K562 treated with DMSO at 1 percent for 24 hours (cell line): Measurements from ENCODE around the gene C22orf39. TPM values are rescaled to one million over a fixed set of nuclear protein-coding genes. Genes with fewer than 3 reads are reported as not detected.

ENCODE experiments used
- total RNA-seq: library from RNA; unstranded; fragments of 300-600 nt; gene quantifications from 2 replicates; pipeline ENCODE4 v1.2.3, GENCODE V29; 2022; ENCODE audit warnings: low read depth; ENCODE audit not compliant: insufficient read depth

C22orf39 gene, protein sequence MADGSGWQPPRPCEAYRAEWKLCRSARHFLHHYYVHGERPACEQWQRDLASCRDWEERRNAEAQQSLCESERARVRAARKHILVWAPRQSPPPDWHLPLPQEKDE
- total RNA-seq = 128 and 132 TPM in 2 replicates

DNA sequence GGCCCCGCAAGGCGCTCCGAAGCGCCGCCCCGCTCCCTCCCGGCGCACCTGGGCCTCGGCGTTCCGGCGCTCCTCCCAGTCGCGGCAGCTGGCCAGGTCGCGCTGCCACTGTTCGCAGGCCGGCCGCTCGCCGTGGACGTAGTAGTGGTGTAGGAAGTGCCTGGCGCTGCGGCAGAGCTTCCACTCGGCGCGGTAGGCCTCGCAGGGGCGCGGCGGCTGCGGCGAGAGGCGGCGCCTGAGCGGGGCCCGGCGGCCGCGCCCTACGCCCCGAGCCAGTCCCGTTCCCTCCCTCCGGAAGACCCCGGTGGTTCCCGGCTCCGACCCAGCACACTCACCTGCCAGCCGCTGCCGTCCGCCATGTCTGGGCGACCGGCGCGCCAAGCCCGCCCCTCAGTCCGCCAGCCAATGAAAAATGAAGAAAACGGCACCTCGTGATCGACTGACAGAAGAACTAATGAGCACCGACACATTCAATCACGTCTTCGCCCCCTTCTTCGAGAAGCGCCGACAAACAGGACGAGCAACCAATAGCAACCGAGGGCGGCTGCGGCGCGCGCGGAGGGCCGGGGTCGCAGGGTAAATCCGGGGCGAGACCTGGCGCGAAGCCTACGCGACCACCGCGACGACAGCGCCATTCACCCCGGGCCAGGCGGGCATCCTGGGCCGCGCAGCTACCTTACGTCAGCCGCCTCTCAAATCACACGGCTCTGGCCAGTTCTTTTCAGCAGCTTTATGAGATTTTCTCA lies at the start of gene C22orf39:
Gene C22orf39 (minus strand): TSS at position 382 of the 746 bp plus-strand sequence. CDS start 23 bp downstream, at position 359.

DNA sequence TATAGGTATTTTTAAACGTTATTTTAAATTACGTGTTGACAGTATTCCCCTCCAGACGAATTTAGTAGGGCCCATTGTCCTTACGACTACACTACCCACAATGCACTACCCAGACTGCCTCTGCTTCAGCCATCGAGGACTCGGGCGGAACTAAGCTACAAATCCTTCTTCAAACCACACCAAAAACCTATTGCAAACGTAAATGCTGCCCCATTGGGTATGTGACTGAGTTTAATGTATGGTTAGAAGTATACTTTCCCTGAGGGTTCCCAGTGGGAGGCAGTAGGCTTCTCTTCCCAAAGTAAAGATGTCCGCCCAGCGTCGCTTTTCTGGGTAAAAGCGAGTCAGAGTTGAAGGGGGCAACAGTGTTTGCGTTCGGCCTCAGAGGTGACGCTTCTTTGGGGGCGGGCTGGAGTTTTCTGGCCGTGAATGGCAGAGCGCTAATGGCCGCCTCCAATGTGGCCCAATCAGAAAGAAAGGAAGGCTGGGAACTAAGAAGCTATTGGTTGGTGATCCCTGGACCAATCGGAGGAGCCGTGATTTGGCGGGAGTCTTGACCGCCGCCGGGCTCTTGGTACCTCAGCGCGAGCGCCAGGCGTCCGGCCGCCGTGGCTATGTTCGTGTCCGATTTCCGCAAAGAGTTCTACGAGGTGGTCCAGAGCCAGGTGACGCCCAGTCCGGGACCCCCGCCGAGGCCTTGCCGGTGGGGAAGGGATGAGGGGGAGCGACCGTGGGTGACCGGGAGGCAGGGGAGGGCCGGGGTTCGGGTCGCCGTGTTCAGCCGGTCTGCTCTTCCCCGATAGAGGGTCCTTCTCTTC lies 32.1 kb upstream of the C22orf39 start, which contains the start of gene CDC45:
Gene CDC45 (plus strand): TSS at position 566 of the 818 bp plus-strand sequence. CDS start 49 bp downstream, at position 615.

DNA sequence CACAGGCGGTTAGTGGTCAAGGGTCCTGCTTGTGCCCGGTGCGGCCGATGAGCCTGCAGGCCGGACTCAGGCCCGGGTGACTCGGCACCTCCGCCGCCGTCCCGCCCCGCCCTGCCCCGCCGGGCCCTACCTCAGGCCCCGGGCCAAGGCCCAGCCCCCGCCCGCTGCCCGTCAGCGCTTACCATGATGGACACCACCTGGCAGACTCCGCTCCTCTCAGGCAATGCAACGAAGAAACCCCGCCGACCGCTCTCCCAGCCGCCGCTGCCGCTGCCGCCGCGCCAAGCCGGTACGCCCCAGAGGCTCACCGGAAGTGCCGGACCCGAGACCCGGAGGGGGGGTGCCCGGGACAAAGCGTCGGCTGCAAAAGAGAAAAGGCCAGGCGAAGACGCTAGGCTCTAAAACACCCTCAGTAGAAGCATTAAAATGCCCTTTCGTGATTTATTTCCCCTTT lies 31.4 kb upstream of the C22orf39 start, which contains the start of gene UFD1:
Gene UFD1 (minus strand): TSS at position 293 of the 454 bp plus-strand sequence. CDS start 108 bp downstream, at position 185.

DNA sequence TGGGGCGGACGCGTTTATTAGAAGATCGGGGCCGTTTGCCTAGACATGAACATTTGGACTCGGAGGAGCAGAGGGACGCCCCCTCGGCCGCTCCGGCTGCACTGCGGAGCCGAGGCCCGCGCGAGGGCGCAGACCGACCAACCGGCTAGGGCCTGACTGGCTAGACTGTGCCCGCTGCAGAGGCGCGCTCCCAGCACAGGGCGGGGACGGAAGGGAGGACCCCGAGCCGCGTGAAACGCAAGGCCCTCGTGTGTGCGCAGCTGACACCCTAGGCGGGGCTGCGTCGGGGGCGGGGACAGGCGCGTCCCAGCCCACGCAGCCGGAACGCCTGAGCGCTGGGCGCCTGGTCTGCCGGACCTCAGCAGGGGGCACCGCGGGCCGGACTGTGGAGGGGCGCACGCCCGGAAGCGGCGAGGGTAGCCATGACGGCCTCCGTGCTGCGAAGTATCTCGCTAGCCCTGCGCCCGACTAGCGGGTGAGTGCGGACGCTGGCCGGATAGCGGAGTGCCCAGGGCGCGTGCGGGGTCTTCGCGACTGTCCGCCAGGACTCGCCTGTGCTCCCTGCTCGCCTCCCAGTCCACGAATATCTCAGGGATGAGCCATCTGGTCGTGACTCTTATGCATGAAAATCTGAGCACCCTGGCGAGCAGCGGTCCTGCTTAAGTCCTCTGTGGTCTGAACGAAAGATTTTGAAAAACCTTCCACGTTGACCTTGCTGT lies 15.2 kb downstream of the C22orf39 start, which contains the start of gene MRPL40:
Gene MRPL40 (plus strand): TSS at position 413 of the 719 bp plus-strand sequence. CDS start 10 bp downstream, at position 423.

DNA sequence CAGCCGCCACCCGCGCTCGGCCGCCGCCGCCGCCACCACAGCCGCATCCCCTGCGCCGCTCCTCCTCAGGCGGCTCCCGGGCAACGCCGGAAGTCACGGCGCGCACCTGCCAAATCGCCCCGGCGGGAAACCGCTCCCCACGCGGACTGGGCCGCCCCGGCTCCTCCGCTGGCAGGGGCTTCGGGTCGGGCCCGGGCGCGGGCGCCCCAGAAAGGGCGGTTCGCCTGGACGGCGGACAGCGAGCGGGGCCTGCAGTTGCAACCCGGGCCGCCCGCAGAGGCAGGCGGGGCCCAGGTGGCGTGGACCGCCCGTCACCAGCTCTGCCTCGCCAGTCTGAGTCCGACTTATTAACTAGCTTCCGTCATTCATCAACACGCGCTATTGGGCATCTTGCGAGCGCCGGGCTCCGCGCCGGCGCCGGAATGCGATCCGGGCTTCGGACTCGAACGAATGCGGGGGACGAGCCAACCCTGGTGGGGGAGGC lies 15.8 kb downstream of the C22orf39 start, which contains the start of gene HIRA:
Gene HIRA (minus strand): TSS at position 85 of the 484 bp plus-strand sequence. CDS start 257 bp downstream, outside the sequence.

Other genes starting within 250 kb of the C22orf39 start
- 32.0 and 36.4 TPM in 2 replicates for gene CLTCL1, start 156.0 kb downstream of the C22orf39 start, total RNA-seq
- gene HIRA, start 16.0 kb downstream of the C22orf39 start, total RNA-seq = 111 and 112 TPM in 2 replicates
- gene MRPL40, start 15.2 kb downstream of the C22orf39 start, total RNA-seq = 111 and 128 TPM in 2 replicates
- gene UFD1, start 31.5 kb upstream of the C22orf39 start, total RNA-seq = 418 and 433 TPM in 2 replicates
- gene CDC45, start 32.2 kb upstream of the C22orf39 start, total RNA-seq = 210 and 225 TPM in 2 replicates
- 0.97 and 1.1 TPM in 2 replicates for gene CLDN5, start 76.7 kb upstream of the C22orf39 start, total RNA-seq